Measurements from ENCODE around the gene DLX4.

DLX4 gene

GRCh38 chr17:49969134-49969759 is at the start of gene DLX4:
Gene DLX4, plus strand, starts transcription at chr17:49969190. Its CDS starts 279 bp downstream, at chr17:49969469.
- DNase-seq, result no peak

GRCh38 chr17:49920030-49920769 is 48.8 kb upstream of the DLX4 start:
- DNase-seq, result no peak

- DNase-seq, result no peak
Observed at GRCh38 chr17:49922095-49922494, 46.9 kb upstream of the DLX4 start.

DNA sequence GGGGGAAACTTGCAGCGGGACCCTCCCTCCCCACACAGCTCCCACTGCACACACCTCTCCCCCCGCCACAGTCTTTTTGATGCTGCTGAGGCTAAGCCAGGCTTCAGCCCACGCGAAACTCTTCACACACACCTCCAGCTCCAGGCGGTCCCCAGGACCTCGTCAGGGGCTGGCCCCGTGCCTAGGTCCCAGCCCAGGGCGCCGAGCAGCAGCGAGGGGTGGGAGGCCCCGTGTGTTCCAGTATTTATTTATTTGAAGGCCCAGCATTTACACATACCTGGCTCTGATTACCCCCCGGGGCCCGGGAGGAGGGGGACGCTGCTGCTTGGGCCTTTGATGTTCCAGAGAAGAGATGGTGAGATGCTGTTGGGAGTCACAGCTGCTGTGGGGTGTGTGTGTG is 44.9 kb upstream of the DLX4 start:
- DNase-seq, result no peak

DNA sequence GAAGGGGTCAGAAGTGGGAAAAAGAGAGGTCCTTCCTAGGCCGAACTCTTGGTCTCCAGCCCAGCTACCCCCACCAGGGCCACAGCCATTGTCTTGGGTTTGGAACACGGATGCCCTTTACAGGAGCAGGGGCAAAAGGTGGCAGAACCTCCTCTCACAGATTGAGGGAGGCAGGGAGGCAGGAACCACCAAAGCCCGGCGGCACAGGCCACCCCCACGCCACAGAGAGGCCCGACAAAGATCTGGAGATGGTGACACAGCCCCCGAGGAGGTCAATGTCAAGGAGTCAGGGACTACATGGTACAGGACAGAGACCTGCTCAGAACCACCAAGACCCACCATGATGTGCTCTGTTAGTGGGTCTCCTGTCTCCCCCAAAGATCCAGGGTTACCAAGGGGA is 44.4 kb upstream of the DLX4 start:
- no peak for DNase-seq

GRCh38 chr17:49925921-49926320 is 43.1 kb upstream of the DLX4 start:
- no peak for DNase-seq

GRCh38 chr17:49926886-49927285 is 42.1 kb upstream of the DLX4 start:
- no peak for DNase-seq

DNA sequence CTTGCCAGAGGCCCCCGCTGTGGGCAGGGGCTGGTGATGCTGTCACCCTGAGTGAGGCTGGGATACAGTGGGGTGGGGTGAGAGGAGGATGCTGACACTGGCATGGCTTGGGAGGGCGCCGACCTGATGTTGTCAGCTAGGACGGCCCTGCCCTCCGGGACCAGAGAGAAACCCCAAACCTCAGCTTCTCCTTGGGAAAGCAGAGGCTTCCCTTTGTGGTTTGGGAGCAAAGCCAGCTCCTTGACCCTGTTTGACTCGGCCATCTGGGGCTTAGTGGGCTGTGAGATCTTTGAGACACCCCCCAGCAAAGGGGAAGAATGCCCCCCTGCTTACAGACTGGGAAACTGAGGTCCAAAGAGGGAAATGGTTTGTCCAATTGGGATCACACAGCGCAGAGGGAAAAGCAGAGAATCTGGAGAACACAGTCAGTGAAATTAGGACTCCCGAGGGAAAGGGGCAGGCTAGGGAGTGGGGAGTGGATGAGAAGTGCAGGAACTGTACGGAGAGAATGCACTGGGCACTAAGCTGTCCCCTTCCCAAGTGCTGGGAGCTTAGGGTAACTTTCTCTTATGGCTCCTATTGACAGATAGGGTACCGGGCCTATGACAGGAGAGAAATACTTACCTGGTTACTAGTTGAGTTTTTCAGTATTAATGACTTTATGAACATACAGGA is 40.7 kb upstream of the DLX4 start:
- no peak for DNase-seq

DNA sequence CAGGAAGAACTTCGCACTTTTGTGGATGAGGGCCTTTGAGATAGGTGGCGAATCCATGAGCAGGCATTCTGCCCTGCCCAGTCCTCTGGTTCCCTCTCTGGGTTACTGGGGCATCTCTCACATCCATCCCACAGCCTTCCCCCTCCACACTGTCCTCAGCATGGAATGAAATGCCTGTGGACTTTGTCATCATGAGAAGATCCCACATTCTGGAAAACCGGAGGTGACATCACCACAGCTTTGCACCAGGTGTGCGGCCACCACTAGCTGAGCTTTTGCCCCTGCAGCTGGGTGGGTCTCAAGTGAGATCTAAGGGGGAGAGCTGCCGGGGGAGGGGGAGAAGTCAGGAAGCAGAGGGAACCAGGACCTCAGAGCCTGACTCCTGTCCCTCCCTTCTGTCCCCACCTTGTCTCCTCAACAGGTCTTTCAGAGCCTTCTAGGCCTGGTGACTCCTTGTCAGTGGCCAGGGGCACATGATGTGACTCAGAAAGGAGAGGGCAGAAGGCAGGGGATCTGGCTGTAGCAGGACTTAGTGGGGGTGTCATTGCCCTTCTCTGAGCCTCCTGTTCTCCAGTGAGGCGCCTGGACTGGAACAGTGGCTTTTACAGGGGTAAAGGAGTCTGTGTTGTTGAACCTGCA is 40.0 kb upstream of the DLX4 start:
- DNase-seq, result no peak

DNA sequence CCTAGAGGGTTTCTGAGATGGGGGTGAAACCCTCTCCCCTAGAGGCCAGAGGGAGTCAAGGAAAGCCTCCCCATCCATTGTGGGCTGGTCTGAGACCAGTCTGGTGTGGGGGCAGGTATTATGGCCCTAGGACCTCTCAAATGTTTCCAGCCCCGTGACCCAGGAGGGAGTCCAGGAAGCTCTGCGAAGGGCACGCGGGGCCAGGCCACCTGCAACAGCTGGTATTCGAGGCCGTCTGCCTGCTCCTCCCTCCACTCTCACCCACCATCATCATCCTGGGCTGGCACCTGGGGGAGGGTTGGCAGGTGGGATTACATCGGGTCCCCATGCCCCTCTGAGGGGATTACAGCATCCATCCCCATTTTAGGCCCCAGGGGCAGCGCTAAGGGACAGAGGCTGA is 38.1 kb upstream of the DLX4 start:
- DNase-seq, result no peak

DNA sequence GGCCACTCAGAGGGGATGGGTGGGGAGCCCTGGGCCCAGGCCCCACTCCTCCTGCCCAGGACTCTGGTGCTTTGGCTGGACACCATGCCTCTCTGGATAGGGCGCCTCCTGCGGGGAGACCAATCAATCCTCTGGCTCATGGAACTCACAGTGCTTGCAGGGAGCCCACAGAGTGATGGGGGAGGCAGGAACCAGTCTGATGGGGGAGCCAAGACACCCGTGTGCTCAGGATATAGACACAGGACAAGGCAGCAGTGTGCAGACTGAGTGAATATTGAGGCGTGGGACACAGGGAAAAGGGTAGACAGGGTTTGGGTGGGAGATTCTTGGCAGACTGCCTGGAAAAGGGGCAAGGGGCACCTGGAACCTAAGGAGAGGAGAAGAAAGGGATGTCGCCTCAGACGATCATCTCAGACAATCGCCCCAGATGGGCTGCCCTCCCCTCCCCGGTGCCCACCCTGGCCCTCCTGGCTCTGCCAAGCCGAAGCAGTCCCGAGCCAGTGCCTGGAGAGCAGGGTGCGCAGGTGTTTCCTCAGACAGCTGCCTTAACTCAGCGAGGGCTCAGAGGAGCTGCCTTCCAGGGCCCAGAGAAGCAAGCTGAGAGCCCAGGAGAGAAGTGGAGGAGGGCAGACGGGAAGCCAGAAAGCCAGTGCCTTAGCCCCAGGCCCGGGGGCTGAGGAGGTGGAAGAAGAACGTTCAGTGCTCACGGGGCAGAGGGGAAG is 37.4 kb upstream of the DLX4 start:
- DNase-seq, result no peak

- no peak for DNase-seq
Observed at GRCh38 chr17:49932138-49932723, 36.8 kb upstream of the DLX4 start.

- no peak for DNase-seq
Observed at GRCh38 chr17:49932901-49933300, 36.1 kb upstream of the DLX4 start.

DNA sequence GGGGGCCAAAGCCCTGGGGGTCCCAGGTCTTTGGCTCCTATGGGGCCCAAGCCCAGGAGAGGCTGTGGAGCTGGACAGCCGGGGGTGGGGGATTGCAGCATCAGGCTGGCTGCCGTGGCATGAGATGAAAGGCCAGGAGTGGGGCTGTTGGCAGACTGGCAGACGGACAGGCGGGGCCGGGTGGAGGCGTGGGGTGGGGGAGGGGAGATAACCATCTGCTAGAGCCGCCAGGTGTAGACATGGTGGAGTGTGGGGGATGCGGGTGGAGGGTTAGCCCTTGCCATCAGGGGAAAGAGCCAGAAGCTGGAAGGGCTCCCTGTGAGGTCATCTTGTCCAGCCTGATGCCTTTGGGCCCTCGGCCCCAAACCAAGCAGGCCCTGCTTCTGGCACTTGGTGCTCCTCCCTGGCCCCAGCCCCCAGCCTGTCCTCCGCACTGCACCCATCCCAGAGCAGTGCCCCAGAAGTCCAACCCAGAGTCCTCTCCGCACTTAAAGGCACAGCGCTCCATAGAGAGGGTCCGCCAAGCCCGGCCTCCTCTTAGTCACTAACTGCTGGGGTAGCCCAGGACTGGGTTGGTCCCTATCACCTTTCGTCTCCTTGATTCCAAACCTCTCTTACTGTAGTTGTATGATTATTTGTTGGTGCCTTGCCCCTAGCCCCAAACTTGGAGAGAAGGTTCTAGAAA is 33.3 kb upstream of the DLX4 start:
- no peak for DNase-seq

DNA sequence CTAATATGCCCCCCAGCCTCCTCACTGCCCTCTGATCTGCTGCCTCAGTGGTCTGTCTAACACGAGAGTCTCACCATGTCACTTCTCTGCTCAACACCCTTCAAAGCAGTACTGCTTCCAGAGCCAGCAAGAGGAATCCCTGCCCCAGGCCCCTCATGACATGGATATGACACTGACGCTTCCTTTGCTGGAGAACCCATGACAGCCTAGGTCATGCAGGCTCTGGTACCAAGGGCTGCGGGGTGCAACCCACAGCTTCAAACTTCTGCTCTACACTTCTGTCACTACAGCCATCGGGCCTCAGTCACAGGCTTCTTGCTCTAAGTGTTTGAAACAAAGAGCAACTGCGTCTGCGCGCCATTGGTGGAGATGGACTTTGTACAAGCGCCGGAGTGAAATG is 32.6 kb upstream of the DLX4 start:
- DNase-seq, result no peak

DNA sequence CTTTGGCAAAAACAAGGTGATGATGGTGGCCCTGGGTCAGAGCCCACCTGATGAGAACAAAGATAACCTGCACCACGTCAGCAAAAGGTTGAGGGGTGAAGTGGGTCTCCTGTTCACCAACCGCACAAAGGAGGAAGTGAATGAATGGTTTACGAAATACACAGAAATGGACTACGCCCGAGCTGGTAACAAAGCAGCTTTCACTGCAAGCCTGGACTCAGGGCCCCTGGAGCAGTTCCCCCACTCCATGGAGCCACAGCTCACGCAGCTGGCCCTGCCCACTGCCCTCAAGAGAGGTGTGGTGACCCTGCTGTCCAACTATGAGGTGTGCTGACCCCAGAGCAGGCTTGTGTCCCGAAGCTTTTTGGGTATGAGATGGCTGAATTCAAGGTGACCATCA is 29.7 kb upstream of the DLX4 start:
- DNase-seq, result no peak

GRCh38 chr17:49941427-49941826 is 27.6 kb upstream of the DLX4 start:
- DNase-seq, result no peak

- DNase-seq, result no peak
Observed at GRCh38 chr17:49942947-49943346, 26.0 kb upstream of the DLX4 start.

- DNase-seq, result no peak
Observed at GRCh38 chr17:49944273-49944870, 24.6 kb upstream of the DLX4 start.

- DNase-seq, result no peak
Observed at GRCh38 chr17:49946208-49946607, 22.8 kb upstream of the DLX4 start.

DNA sequence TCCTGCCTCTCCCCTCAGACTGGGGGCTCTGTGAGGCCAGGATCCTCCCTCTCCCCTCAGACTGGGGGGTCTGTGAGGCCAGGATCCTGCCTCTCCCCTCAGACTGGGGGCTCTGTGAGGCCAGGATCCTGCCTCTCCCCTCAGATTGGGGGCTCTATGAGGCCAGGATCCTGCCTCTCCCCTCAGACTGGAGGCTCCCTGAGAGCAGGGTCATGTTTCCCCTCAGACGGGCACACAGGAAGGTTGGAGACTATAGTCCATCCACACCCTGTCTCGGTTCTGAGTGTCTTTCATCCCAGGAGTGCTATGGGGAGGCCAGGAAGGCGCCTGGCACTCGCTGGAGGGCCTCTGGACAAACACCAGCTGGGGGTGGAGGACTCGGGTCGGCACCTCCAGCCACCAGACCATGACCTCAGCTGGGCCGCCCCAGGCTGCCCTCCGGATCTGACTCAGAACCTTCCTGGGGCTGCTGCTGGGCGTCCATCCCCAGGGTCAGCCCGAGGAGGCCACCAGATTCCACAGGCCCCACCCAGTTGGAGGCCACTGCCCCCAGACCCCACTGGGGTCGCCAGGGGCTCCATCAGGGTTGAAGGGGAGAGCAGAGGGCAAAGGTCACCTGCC is 21.9 kb upstream of the DLX4 start:
- no peak for DNase-seq

All from NCI-H526 treated with DMSO at 0.1 percent for 48 hours (cell line).